IMR-90 (cell line): ENCODE measurements around the gene DHRS3.

Experiments used
- BHLHE40 ChIP-seq: fragments of 150-350 bp; IDR thresholded peaks from 2 replicates; pipeline ENCODE4 v1.6.1; 2016; ENCODE audit warnings: mild to moderate bottlenecking, low read depth, low read length
- FOS ChIP-seq: fragments of 150-350 bp; IDR thresholded peaks from 2 replicates; pipeline ENCODE4 v1.6.1; 2016; ENCODE audit warnings: low read depth, low read length
- POLR2A ChIP-seq: IDR thresholded peaks from 2 replicates; pipeline ENCODE4 v1.6.1; 2012; ENCODE audit warnings: mild to moderate bottlenecking, low read depth, low read length
- RCOR1 ChIP-seq: IDR thresholded peaks from 2 replicates; pipeline ENCODE4 v1.6.1; 2012; ENCODE audit warnings: mild to moderate bottlenecking, low read length, improper control_type of control experiment; ENCODE audit not compliant: insufficient replicate concordance
- TF ChIP-seq, protein P1 (sequence below): conservative IDR thresholded peaks from 2 replicates; pipeline ENCODE4 v1.5.1; 2012; ENCODE audit warnings: mild to moderate bottlenecking, low read depth, low read length, improper control_type of control experiment
- TF ChIP-seq, protein P2 (sequence below): fragments of 150-350 bp; IDR thresholded peaks from 2 replicates; pipeline ENCODE4 v1.6.1; 2017; ENCODE audit warnings: mild to moderate bottlenecking, antibody characterized with exemption, low read length, low read depth

DNA sequence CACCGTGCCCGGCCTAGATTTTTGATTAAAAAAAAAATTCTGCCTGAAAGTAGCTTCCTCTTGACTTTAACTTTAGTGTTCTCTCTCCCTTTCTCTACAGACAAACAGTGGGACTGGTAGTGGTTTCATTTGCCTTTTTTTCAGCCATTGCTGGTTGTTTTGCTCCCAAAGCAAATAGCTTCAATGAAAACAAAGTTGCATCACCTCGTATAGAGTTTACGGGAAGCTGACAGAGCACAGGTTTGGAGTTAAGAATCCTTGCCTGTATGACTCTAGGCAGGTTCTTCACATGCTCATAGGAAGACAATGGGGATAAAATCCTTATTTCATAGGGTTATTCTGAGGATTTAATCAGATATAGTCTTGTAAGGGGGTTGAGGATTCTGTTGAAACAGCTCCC, 47.5 kb upstream of the DHRS3 start:
- TF ChIP-seq, protein P1, sequence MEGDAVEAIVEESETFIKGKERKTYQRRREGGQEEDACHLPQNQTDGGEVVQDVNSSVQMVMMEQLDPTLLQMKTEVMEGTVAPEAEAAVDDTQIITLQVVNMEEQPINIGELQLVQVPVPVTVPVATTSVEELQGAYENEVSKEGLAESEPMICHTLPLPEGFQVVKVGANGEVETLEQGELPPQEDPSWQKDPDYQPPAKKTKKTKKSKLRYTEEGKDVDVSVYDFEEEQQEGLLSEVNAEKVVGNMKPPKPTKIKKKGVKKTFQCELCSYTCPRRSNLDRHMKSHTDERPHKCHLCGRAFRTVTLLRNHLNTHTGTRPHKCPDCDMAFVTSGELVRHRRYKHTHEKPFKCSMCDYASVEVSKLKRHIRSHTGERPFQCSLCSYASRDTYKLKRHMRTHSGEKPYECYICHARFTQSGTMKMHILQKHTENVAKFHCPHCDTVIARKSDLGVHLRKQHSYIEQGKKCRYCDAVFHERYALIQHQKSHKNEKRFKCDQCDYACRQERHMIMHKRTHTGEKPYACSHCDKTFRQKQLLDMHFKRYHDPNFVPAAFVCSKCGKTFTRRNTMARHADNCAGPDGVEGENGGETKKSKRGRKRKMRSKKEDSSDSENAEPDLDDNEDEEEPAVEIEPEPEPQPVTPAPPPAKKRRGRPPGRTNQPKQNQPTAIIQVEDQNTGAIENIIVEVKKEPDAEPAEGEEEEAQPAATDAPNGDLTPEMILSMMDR: no peak
- TF ChIP-seq POLR2A (no peak), FOS (no peak), BHLHE40 (no peak), RCOR1 (no peak)
- TF ChIP-seq, protein P2, sequence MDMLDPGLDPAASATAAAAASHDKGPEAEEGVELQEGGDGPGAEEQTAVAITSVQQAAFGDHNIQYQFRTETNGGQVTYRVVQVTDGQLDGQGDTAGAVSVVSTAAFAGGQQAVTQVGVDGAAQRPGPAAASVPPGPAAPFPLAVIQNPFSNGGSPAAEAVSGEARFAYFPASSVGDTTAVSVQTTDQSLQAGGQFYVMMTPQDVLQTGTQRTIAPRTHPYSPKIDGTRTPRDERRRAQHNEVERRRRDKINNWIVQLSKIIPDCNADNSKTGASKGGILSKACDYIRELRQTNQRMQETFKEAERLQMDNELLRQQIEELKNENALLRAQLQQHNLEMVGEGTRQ: no peak
